Calu3 (cell line): ENCODE data around the gene TXLNA. TPM values are rescaled to one million over a fixed set of nuclear protein-coding genes. Genes with fewer than 3 reads are reported as not detected.

Experiments
- BruUV-seq: library from RNA; stranded (reverse); fragments of 400-500 nt; replicated peaks from 2 replicates; lab custom pipeline; 2021; lab: Mats Ljungman, UMichigan
- CTCF ChIA-PET: fragments of 300-600 bp; sonication (Branson Sonifier 250); formaldehyde crosslinking; loops from one replicate; lab custom pipeline; 2022; ENCODE audit warnings: antibody characterized with exemption; lab: Charles Lee
- DNase-seq: peaks from one replicate; pipeline ENCODE4 v3.0.0; 2022
- H3K27ac Mint-ChIP-seq: one replicate; pipeline ENCODE4 v1.8.0; 2022; ENCODE audit warnings: mixed read lengths; ENCODE audit not compliant: unreplicated experiment
- H3K27me3 Mint-ChIP-seq: one replicate; pipeline ENCODE4 v1.8.0; 2022; ENCODE audit warnings: mixed read lengths; ENCODE audit not compliant: unreplicated experiment
- H3K36me3 Mint-ChIP-seq: one replicate; pipeline ENCODE4 v1.8.0; 2022; ENCODE audit warnings: mild to moderate bottlenecking, moderate library complexity, mixed read lengths; ENCODE audit not compliant: insufficient read depth, unreplicated experiment
- H3K4me1 Mint-ChIP-seq: one replicate; pipeline ENCODE4 v1.8.0; 2022; ENCODE audit warnings: mild to moderate bottlenecking, low read depth, mixed read lengths; ENCODE audit not compliant: unreplicated experiment
- H3K4me3 Mint-ChIP-seq: one replicate; pipeline ENCODE4 v1.8.0; 2022; ENCODE audit warnings: mild to moderate bottlenecking, low read depth, moderate library complexity, mixed read lengths; ENCODE audit not compliant: unreplicated experiment
- H3K9me3 Mint-ChIP-seq: one replicate; pipeline ENCODE4 v1.8.0; 2022; ENCODE audit warnings: low read depth, mixed read lengths; ENCODE audit not compliant: unreplicated experiment
- intact Hi-C: fragments of 100-400 bp; cut with micrococcal nuclease; formaldehyde crosslinking; loops from one replicate; pipeline ENCODE4 v1.10.0; 2022; ENCODE audit not compliant: unreplicated experiment
- total RNA-seq: library from RNA; stranded (reverse); gene quantifications from 2 replicates; pipeline ENCODE4 v1.2.3, GENCODE V29; 2022
- TF ChIP-seq, protein P1 (sequence below): fragments of 200-600 bp; IDR thresholded peaks from one replicate; pipeline ENCODE4 v1.8.0; 2022; ENCODE audit warnings: antibody characterized with exemption; ENCODE audit not compliant: unreplicated experiment

The TXLNA gene
- total RNA-seq, 1 experiment from 2014 or later: 58.4 TPM

GRCh38 chr1:32205401-32206370 is 26.2 kb downstream of the TXLNA start, which contains the start of gene IQCC:
Gene IQCC (plus strand): TSS chr1:32205671. CDS start chr1:32205682, 11 bp downstream.
- peak; percentile 93 for DNase-seq
- Mint-ChIP-seq H3K27me3 (no peaks in the 10 kb centered on the region), H3K36me3 (peaks cover 63% of the 10 kb centered on the region), H3K4me3 (peak within 1 kb of the TSS; percentile 86), H3K9me3 (no peaks in the 10 kb centered on the region), H3K27ac (peak within 1 kb of the TSS; percentile 86), H3K4me1 (peaks cover 19% of the 10 kb centered on the region)
- TF ChIP-seq, protein P1, sequence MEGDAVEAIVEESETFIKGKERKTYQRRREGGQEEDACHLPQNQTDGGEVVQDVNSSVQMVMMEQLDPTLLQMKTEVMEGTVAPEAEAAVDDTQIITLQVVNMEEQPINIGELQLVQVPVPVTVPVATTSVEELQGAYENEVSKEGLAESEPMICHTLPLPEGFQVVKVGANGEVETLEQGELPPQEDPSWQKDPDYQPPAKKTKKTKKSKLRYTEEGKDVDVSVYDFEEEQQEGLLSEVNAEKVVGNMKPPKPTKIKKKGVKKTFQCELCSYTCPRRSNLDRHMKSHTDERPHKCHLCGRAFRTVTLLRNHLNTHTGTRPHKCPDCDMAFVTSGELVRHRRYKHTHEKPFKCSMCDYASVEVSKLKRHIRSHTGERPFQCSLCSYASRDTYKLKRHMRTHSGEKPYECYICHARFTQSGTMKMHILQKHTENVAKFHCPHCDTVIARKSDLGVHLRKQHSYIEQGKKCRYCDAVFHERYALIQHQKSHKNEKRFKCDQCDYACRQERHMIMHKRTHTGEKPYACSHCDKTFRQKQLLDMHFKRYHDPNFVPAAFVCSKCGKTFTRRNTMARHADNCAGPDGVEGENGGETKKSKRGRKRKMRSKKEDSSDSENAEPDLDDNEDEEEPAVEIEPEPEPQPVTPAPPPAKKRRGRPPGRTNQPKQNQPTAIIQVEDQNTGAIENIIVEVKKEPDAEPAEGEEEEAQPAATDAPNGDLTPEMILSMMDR: no peak
- BruUV-seq: TSS peak; percentile 87
- CTCF ChIA-PET: interaction anchor here (0.6 to 0.9 kb wide), 3 partner anchors 9 to 39 kb away, joined by 3 to 4 read pairs (median 3); no protein-coding TSS in a partner anchor
- intact Hi-C loops: no loop called here

DNA sequence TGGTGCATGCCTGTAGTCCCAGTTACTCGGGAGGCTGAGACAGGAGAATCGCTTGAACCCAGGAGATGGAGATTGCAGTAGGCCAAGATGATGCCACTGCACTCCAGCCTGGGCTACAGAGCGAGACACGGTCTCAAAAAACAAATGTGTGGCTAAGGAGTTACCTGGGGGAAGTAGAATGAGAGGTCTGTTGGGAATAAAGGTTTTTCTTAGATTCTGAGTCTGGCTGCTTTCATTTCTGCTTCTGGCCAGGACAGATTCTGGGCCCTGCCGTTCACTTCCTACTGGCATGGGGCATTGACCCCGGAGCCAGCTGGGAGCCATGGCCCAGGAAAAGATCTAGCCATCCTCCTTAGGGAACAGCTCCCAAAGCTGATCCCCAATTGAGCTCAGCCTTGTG is 29.0 kb downstream of the TXLNA start:
- DNase-seq: no peak
- H3K4me3 Mint-ChIP-seq: no peak overlapping the region
- H3K27me3 Mint-ChIP-seq: no peaks in the 10 kb centered on the region
- H3K9me3 Mint-ChIP-seq: no peaks in the 10 kb centered on the region
- CTCF ChIA-PET: no interaction called here
- BruUV-seq: no TSS peak
- H3K36me3 Mint-ChIP-seq: peaks cover 69% of the 10 kb centered on the region
- peaks cover 10% of the 10 kb centered on the region for H3K4me1 Mint-ChIP-seq
- intact Hi-C loops: no loop called here
- TF ChIP-seq, protein P1: no peak
- peak overlapping the region; percentile 72 for H3K27ac Mint-ChIP-seq

DNA sequence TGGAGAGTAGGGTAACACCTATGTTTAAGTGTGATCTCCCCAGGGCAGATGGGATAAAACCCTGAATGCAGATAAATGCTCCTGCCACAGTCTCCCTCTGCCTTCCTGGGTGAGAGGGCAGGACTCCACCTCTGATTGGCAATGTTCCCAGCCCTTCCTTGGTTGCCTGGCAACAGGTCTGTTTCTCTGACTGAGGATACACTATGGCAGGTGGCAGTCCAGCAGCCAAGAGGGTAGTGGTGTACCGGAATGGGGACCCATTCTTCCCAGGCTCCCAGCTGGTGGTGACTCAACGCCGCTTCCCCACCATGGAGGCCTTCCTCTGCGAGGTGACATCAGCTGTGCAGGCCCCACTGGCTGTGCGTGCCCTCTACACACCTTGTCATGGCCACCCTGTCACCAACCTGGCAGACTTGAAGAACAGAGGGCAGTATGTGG is 29.4 kb downstream of the TXLNA start, which contains the start of gene DCDC2B:
Gene DCDC2B (plus strand): TSS at position 199 of the 438 bp plus-strand sequence. CDS start 5 bp downstream, at position 204.
- DNase-seq: peak; percentile 91
- no TSS peak for BruUV-seq
- Mint-ChIP-seq H3K27ac (peak within 1 kb of the TSS; percentile 72), H3K36me3 (peaks cover 72% of the 10 kb centered on the region), H3K4me1 (peaks cover 10% of the 10 kb centered on the region), H3K27me3 (no peaks in the 10 kb centered on the region), H3K4me3 (no peak within 1 kb of the TSS), H3K9me3 (no peaks in the 10 kb centered on the region)
- TF ChIP-seq, protein P1: no peak
- intact Hi-C loops: no loop called here
- CTCF ChIA-PET: interaction anchor here (0.5 kb wide), 1 partner anchor 753 kb away, joined by 3 read pairs; no protein-coding TSS in a partner anchor

DNA sequence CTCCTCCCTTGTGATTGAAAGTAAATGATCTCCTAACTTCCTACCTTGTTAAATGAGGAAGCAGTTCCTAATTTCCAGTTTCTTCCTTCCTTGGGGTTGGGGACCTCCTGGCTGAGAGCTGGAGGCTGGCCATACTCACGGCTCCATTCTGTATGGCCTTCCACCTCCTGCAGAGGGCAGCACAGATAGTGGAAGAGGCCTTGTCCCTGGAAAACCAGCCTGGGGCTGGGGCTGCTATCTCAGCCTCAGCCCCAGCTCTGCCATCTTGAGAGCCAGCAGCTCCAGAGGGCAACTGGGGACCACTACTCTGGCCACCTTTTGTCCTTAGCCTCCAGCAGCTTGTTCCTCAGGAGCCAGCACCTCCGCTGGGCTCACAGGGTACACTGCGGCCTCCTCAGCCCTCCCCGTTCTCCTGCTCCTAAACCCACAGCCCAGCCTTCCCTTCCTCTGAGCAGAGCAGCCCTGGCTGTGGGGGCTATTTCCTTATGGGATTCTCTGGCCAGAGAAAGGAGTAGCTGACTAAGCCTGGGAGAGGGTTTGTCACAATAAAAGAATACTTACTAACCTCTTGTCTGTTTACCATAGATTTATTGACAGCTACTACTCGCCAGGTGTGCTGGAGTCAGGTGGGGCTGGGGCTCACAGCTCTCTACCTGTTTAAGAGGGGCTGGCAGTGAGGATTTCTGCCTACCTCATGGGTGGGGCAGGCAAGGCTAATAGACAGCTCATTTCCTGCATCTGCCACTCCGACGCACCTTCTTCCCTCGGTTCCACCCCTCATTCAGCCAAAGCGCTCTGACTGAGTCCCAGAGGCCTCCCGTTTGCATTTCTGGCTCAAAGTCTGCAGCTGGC is 36.4 kb downstream of the TXLNA start:
- Mint-ChIP-seq H3K27ac (no peak overlapping the region), H3K9me3 (no peaks in the 10 kb centered on the region), H3K4me3 (no peak overlapping the region), H3K27me3 (no peaks in the 10 kb centered on the region), H3K36me3 (peaks cover 66% of the 10 kb centered on the region), H3K4me1 (peaks cover 5% of the 10 kb centered on the region)
- TF ChIP-seq, protein P1: peak; percentile 68
- intact Hi-C loops: loop anchor here (1.0 to 5.0 kb wide), 2 partner anchors 100 to 196 kb away; no protein-coding TSS in a partner anchor
- DNase-seq: peak; percentile 74
- no TSS peak for BruUV-seq
- CTCF ChIA-PET: interaction anchor here (0.8 to 2.4 kb wide), 6 partner anchors 20 to 179 kb away, joined by 3 to 13 read pairs (median 6); partner anchors contain the start of gene BSDC1
